K562 (cell line): ENCODE results near the gene ABCA3. TPM values are rescaled to one million over a fixed set of nuclear protein-coding genes. Genes with fewer than 3 reads are reported as not detected.

ENCODE experiments used
- ELF1 ChIP-seq: fragments of 200-800 bp; sonication (Bioruptor generic); IDR thresholded peaks from 2 replicates; pipeline ENCODE4 v1.6.1; 2016; ENCODE audit warnings: missing genetic modification characterization, missing compliant biosample characterization
- ETV6 ChIP-seq, 3 experiments: fragments of 150-350 bp in 1 of 3; sonication (generic) in 1 of 3; formaldehyde crosslinking in 1 of 3; IDR thresholded peaks; 2 replicates each; pipeline versions ENCODE4 v1.6.1 to v1.8.0; 2014 to 2022; ENCODE audit warnings: borderline replicate concordance in 2 of 3, low read depth in 2 of 3, antibody characterized with exemption in 1 of 3, low read length in 1 of 3, mild to moderate bottlenecking in 1 of 3, missing genetic modification reagents in 1 of 3
- FOSL1 ChIP-seq: fragments of 200-800 bp; sonication (Bioruptor generic); conservative IDR thresholded peaks from 2 replicates; pipeline ENCODE4 v1.6.1; 2016; ENCODE audit warnings: missing genetic modification characterization, missing compliant biosample characterization
- KAT8 ChIP-seq: fragments of 450-650 bp; IDR thresholded peaks from 2 replicates; pipeline ENCODE4 v1.6.1; 2016; ENCODE audit warnings: low read depth, mild to moderate bottlenecking
- MEF2A ChIP-seq: IDR thresholded peaks from 2 replicates; pipeline ENCODE4 v1.6.1; 2011; ENCODE audit warnings: low read depth, mild to moderate bottlenecking, low read length, moderate library complexity; ENCODE audit not compliant: control insufficient read depth
- NR2C2 ChIP-seq, 2 experiments: fragments of 200-800 bp in 1 of 2; sonication (Bioruptor generic) in 1 of 2; sonication (generic) in 1 of 2; formaldehyde crosslinking in 1 of 2; IDR thresholded peaks; 2 replicates each; pipeline versions ENCODE4 v1.6.1 to v1.8.0; 2016 to 2022; ENCODE audit warnings: mild to moderate bottlenecking in 1 of 2, missing compliant biosample characterization in 1 of 2, missing genetic modification characterization in 1 of 2, missing genetic modification reagents in 1 of 2
- POLR2B ChIP-seq: fragments of 450-650 bp; IDR thresholded peaks from 2 replicates; pipeline ENCODE4 v1.6.1; 2018; ENCODE audit warnings: low read depth; ENCODE audit not compliant: partially characterized antibody
- PRMT5 ChIP-seq: sonication (generic); formaldehyde crosslinking; IDR thresholded peaks from 2 replicates; pipeline ENCODE4 v1.5.0; 2020; ENCODE audit warnings: missing genetic modification reagents
- RHOXF2B ChIP-seq: fragments of 250-450 bp; sonication (Bioruptor Pico); conservative IDR thresholded peaks from 2 replicates; pipeline ENCODE4 v1.5.1; 2021
- SAP30 ChIP-seq: fragments of 200-600 bp; sonication (generic); IDR thresholded peaks from 2 replicates; pipeline ENCODE4 v1.6.1; 2012; ENCODE audit warnings: borderline replicate concordance, low read depth, mild to moderate bottlenecking, moderate library complexity, low read length, control low read depth, inconsistent platforms; ENCODE audit not compliant: insufficient read depth, poor library complexity, severe bottlenecking
- ZBTB7A ChIP-seq: IDR thresholded peaks from 2 replicates; pipeline ENCODE4 v1.6.1; 2011; ENCODE audit warnings: low read depth, mild to moderate bottlenecking, low read length, moderate library complexity, borderline replicate concordance; ENCODE audit not compliant: control insufficient read depth
- ZC3H11A ChIP-seq: IDR thresholded peaks from 2 replicates; pipeline ENCODE4 v1.6.1; 2012; ENCODE audit warnings: low read depth, low read length, improper control_type of control experiment
- ZNF184 ChIP-seq: sonication (generic); formaldehyde crosslinking; IDR thresholded peaks from 2 replicates; pipeline ENCODE4 v1.5.0; 2020; ENCODE audit warnings: missing genetic modification reagents
- ZSCAN29 ChIP-seq: fragments of 450-650 bp; IDR thresholded peaks from 2 replicates; pipeline ENCODE4 v1.6.1; 2017
- polyA plus RNA-seq, 8 experiments: library from polyadenylated mRNA; depleted of rRNA in 4 of 8; stranded (reverse) in 5 of 8; unstranded in 3 of 8; fragments of >200 nt; fragmentation: Nextera tagmentation in 2 of 8; fragmentation: Illumina TruSeq in 1 of 8; extraction: Ambion mirVana in 2 of 8; extraction: Trizol in 1 of 8; gene quantifications; 2 replicates each; pipeline versions ENCODE4 v1.2.1 to v1.2.3, GENCODE V29; 2011 to 2014; ENCODE audit warnings: inconsistent platforms in 1 of 8, missing spikeins in 1 of 8
- total RNA-seq, 7 experiments: library from RNA; depleted of rRNA in 6 of 7; stranded (reverse); fragments of >200 nt in 6 of 7; fragmentation: Illumina TruSeq in 2 of 7; extraction: Trizol in 2 of 7; gene quantifications; 2 replicates each; pipeline versions ENCODE4 v1.2.1 to v1.2.3, GENCODE V29; 2011 to 2021; ENCODE audit warnings: low replicate concordance in 1 of 7
- TF ChIP-seq, protein P1 (sequence below): fragments of 450-650 bp; IDR thresholded peaks from one replicate; pipeline ENCODE4 v1.6.1; 2018; ENCODE audit warnings: mild to moderate bottlenecking, moderate library complexity; ENCODE audit not compliant: partially characterized antibody
- TF ChIP-seq, protein P2 (sequence below), 2 experiments: fragments of 450-650 bp in 1 of 2; sonication (generic) in 1 of 2; formaldehyde crosslinking in 1 of 2; IDR thresholded peaks; 2 replicates each; pipeline versions ENCODE4 v1.7.1 to v1.9.0; 2016 to 2022; ENCODE audit warnings: inconsistent platforms in 1 of 2, mild to moderate bottlenecking in 1 of 2, missing genetic modification reagents in 1 of 2

The ABCA3 gene
- total and polyA plus RNA-seq, 9 of the 15 experiments (the other 6 are each of a cell fraction or from before 2014, with no cell fraction given) = 0.66 to 23.7 (median 6.9) TPM

DNA sequence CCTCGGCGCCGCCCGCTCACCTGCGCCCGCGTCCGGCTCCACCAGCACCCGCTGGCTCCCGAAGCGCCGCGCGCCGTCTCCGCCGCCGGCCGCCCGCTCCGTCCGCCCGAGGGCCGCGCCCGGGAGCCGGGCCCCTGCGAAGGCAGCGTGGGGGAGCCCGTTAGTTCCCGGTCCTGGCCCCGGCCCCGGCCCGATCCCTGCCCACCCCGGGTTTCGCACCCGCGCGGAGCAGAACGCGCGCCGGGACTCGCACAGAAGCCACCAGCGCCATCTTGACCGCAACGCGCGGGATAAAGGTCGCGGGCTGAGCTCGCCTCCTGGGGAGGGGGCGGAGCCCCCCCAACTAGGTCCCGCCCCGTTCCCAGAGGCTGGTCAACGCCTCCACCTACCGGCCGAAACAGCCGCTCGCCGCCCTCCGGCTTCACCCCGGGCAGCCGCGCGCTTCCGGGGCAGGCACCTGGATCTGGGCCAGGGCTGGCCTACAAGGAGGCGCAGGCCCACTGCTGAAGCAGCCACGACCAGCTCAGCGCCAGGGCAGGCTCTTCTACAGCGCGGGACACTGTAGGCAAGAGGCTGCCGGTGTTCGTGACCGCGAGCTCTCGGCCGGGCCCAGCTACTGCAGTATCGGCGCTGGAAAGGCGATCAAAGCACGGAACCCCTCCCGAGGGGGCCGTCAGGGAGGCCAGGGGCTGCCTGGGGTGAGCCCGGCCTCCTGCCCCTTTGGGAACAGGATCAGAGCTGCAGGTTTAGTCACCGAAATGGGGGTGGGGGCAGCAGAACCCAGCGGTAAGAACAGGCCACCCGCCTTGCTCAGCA is 89.0 kb downstream of the ABCA3 start, which contains the start of gene ECI1 (continued):
- no peak for TF ChIP-seq ETV6 (IDR thresholded peaks at IDR 0.05; ENCODE audit: borderline replicate concordance in 1 of 2, low read depth in 2 of 2, low read length in 1 of 2)
- no peak for TF ChIP-seq ETV6 (CRISPR knock-in tag; IDR thresholded peaks at IDR 0.05; ENCODE audit: borderline replicate concordance)
- no peak for TF ChIP-seq ZNF184
- TF ChIP-seq KAT8 = no peak
- TF ChIP-seq ZSCAN29 = no peak
- TF ChIP-seq ZC3H11A = no peak
- TF ChIP-seq PRMT5 (CRISPR knock-in tag) = no peak
- TF ChIP-seq FOSL1 (tag) = no peak; the same call in 1 of the 2 replicates
- TF ChIP-seq ELF1 (tag) = peak; percentile 92
- no peak for TF ChIP-seq SAP30
- TF ChIP-seq RHOXF2B (CRISPR knock-in tag) = no peak
- TF ChIP-seq, protein P1, sequence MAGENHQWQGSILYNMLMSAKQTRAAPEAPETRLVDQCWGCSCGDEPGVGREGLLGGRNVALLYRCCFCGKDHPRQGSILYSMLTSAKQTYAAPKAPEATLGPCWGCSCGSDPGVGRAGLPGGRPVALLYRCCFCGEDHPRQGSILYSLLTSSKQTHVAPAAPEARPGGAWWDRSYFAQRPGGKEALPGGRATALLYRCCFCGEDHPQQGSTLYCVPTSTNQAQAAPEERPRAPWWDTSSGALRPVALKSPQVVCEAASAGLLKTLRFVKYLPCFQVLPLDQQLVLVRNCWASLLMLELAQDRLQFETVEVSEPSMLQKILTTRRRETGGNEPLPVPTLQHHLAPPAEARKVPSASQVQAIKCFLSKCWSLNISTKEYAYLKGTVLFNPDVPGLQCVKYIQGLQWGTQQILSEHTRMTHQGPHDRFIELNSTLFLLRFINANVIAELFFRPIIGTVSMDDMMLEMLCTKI = no peak
- peak; percentile 62 for TF ChIP-seq POLR2B
- TF ChIP-seq, protein P2, sequence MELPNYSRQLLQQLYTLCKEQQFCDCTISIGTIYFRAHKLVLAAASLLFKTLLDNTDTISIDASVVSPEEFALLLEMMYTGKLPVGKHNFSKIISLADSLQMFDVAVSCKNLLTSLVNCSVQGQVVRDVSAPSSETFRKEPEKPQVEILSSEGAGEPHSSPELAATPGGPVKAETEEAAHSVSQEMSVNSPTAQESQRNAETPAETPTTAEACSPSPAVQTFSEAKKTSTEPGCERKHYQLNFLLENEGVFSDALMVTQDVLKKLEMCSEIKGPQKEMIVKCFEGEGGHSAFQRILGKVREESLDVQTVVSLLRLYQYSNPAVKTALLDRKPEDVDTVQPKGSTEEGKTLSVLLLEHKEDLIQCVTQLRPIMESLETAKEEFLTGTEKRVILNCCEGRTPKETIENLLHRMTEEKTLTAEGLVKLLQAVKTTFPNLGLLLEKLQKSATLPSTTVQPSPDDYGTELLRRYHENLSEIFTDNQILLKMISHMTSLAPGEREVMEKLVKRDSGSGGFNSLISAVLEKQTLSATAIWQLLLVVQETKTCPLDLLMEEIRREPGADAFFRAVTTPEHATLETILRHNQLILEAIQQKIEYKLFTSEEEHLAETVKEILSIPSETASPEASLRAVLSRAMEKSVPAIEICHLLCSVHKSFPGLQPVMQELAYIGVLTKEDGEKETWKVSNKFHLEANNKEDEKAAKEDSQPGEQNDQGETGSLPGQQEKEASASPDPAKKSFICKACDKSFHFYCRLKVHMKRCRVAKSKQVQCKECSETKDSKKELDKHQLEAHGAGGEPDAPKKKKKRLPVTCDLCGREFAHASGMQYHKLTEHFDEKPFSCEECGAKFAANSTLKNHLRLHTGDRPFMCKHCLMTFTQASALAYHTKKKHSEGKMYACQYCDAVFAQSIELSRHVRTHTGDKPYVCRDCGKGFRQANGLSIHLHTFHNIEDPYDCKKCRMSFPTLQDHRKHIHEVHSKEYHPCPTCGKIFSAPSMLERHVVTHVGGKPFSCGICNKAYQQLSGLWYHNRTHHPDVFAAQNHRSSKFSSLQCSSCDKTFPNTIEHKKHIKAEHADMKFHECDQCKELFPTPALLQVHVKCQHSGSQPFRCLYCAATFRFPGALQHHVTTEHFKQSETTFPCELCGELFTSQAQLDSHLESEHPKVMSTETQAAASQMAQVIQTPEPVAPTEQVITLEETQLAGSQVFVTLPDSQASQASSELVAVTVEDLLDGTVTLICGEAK (IDR thresholded peaks at IDR 0.05) = no peak; the same call in 1 of the 2 replicates
- TF ChIP-seq, protein P2 (CRISPR knock-in tag; IDR thresholded peaks at IDR 0.05) = no peak
- TF ChIP-seq NR2C2 (CRISPR knock-in tag; IDR thresholded peaks at IDR 0.05) = peak; percentile 77
- TF ChIP-seq NR2C2 (tag; IDR thresholded peaks at IDR 0.05) = peak; percentile 96
- TF ChIP-seq ZBTB7A = peak; percentile 90; the same call in 1 of the 2 replicates
- no peak for TF ChIP-seq MEF2A
